HG03064 (cell line): Measurements from ENCODE around the gene TENT5C.

Experiments
- ATAC-seq: cut with Tn5 transposase; IDR thresholded peaks from one replicate; pipeline ENCODE4 v1.9.1; 2021; ENCODE audit warnings: low read depth; ENCODE audit not compliant: unreplicated experiment

TENT5C gene

GRCh38 chr1:117632269-117633067 lies 26.6 kb downstream of the TENT5C start:
- no peak for ATAC-seq

DNA sequence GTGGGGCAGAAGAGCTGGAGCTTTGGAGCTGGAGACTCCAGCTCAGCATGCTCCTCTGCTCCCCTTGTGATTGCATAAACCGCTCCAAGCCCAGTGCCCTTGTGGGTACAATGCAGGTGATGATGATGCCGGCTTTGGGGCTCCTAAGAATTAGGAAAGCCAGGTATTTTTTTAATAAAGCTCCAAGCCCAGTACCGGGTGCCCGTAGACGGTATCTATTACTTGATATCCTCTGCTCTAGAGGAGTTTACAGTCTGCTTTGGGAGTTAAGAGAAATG lies 27.2 kb downstream of the TENT5C start:
- ATAC-seq = no peak

GRCh38 chr1:117633423-117633822 lies 27.6 kb downstream of the TENT5C start:
- no peak for ATAC-seq

GRCh38 chr1:117633936-117634335 lies 28.1 kb downstream of the TENT5C start:
- ATAC-seq = no peak

GRCh38 chr1:117634631-117635030 lies 28.8 kb downstream of the TENT5C start:
- no peak for ATAC-seq

GRCh38 chr1:117635805-117636204 lies 30.0 kb downstream of the TENT5C start:
- ATAC-seq = no peak

- ATAC-seq = no peak
Observed at GRCh38 chr1:117636637-117637425, 31.0 kb downstream of the TENT5C start.

DNA sequence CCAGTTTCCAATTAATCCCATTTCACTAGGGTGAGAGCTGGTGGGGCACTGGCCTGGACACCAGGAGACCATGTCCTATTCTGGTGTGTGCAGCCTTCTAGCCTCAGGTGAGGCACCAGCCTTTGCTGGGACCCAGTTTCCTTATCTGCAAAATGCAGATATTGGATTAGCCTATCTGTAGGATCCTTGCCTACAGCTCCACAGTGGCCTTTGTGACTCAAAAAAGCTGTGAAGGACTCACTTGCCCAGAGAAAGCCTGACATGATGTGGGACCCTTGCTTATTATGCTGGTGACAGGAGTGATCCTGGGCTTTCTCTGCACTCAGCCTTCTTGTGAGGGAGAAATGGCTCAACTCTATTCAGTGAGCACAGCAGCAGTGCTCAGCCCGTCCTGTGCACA lies 32.3 kb downstream of the TENT5C start:
- ATAC-seq = no peak

- no peak for ATAC-seq
Observed at GRCh38 chr1:117638759-117639158, 32.9 kb downstream of the TENT5C start.

DNA sequence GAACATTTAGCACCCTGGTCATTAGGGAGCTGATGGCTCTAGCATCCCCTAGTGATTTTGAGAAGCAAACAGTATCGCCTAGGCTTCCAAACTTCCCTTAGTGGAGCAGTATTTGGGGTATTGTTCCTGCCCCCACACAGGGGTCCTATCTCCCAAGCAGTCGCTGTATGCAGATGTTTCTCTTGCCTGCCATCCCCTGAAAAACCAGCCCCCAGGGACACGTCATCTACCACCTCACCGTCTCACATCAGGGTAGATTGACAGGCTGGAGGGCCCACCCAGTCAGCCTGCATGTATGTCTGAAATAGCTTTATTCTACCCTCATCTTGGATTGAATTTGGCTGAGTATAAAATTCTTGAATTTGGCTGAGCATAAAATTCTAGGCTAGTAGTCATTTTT lies 33.9 kb downstream of the TENT5C start:
- ATAC-seq = no peak

DNA sequence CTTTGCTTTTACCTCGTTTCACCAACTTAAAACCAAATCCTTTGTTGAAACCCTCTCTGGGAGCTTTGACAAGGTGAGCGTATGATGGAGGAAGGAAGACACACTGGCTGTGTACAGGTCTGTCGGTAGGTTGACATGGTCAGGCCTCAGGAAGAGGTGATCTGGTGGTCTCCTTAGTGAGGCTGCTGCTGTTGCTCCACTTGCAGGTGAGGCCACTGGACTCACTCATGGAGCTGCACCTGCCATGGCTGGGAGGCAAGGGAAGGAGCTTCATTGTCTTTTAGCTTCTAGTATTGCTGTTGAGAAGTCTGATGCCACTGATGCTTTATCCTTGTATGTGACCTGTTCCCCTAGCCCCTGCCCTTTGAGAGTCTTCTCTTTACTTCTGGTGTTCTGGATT lies 35.7 kb downstream of the TENT5C start:
- ATAC-seq = no peak

DNA sequence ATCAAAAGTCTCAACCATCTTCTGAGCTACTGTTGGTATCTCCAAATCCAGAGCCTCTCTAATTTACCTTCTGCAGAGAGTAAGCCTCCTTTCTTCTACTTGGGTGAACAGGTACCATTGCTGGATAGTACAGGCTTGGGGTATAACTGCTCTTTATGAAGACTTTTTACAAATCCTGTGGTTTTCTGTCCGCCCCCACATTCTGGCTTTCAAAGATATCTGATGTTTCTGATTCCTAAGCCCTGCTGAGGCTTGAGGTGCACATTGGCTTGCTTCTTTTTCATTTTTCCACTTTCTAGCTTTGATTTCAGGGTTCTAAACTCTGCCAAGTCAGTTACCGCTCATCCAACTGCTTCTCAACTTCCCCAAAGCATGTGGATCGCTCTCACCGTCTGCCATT lies 37.1 kb downstream of the TENT5C start:
- ATAC-seq = no peak

- ATAC-seq = no peak
Observed at GRCh38 chr1:117643601-117644000, 37.8 kb downstream of the TENT5C start.

GRCh38 chr1:117644696-117645311 lies 39.0 kb downstream of the TENT5C start:
- no peak for ATAC-seq

- no peak for ATAC-seq
Observed at GRCh38 chr1:117645343-117645742, 39.5 kb downstream of the TENT5C start.

DNA sequence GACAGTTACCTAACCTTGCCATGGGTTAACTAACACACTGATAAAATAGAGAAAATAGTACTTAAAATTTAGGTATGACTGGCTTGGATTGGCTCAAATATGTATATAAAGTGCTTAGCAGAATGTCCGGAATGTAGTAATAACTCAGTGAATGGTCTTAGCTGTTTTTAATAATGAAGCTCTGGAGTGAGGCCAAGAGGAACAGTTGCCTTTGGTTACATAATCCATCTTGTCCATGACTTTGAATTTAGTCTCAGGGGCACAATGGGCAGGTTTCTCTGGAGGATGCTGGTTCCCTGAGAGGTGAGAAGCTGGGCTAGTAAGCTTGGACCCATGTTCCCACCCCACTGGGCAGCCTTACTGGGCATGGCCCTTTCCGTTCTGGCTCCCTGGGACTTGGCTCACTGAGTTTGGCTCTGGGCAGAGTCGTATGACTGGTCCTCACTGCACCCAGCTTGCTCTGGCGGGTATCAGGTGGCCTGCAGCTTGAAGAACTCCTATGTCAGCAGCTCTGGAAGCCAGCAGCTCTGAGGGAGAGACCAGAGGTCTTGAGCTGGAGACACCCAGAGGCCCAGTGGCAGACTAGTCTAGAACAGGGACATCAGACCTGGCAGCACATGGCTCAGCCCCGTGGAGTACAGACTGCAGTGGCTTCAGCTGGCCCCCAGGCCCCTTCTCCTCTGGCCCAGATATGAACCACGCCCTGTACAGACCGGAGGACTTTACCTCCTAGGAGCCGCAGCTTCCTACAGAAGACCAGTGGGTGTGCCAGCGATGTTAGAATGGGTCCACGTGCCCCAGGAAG lies 40.4 kb downstream of the TENT5C start:
- ATAC-seq = no peak

- no peak for ATAC-seq
Observed at GRCh38 chr1:117646956-117647355, 41.1 kb downstream of the TENT5C start.

DNA sequence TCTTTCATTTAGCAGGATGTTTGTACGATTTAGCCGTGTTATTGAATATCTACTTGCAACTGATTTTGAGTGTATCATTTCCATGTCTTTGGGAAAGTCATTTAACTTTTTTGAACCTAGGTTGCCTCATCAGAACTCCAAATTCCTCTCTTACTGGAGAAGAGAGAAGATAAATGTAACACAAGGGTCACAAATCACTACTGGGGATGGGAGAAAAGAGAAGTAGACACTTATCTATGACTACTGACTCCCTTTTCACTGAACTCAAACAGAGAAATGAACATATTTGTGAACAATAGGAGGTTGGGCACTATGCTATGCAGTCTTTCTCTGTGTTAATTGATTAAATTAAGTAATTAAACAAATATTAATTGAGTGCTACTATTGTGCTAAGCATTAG lies 42.2 kb downstream of the TENT5C start:
- no peak for ATAC-seq

- no peak for ATAC-seq
Observed at GRCh38 chr1:117650840-117651568, 45.2 kb downstream of the TENT5C start.

DNA sequence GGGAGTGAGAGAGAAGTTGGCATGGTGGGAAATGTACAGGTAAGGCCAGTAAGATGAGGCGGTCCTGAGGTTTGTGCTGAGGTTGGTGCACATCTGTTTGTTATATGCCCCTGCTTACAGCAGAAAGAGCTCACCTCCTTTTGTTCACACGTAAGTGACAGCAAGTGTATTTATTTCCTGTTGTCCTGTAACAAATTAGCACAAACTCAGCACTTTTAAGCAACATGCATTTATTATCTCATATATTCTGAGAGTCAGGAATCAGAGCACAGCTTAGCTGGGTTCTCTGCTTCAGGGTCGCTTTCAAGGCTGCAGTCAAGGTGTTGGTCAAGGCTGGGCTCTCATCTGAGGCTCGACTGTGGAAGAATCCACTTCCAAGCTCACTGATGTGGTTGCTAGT lies 45.8 kb downstream of the TENT5C start:
- ATAC-seq = no peak
